Muscle layer of duodenum (tissue), 2 donors: ENCODE results near the gene COPS7B.
"Not testable (repeated sequence)": the region's sequence is repeated elsewhere in the genome, so short reads cannot be mapped to it uniquely, and the experiment has no call there.

Source experiments
- H3K27ac ChIP-seq: one replicate; pipeline ENCODE4 v1.7.0; 2013; ENCODE audit warnings: mild to moderate bottlenecking, low read length
- H3K27me3 ChIP-seq: one replicate; pipeline ENCODE4 v1.7.0; 2013; ENCODE audit warnings: low read depth, mild to moderate bottlenecking, control low read depth, low read length
- H3K36me3 ChIP-seq, 2 donors: one replicate each; pipeline ENCODE4 v1.7.0; 2013; ENCODE audit warnings: low read length in 2 of 2, control low read depth in 1 of 2, mild to moderate bottlenecking in 1 of 2; ENCODE audit not compliant: insufficient read depth in 2 of 2, control insufficient read depth in 1 of 2
- H3K4me1 ChIP-seq, 2 donors: one replicate each; pipeline ENCODE4 v1.7.0; 2013; ENCODE audit warnings: low read length in 2 of 2, mild to moderate bottlenecking in 2 of 2, control low read depth in 1 of 2, moderate library complexity in 1 of 2; ENCODE audit not compliant: insufficient read depth in 2 of 2, control insufficient read depth in 1 of 2
- H3K4me3 ChIP-seq, 2 donors: one replicate each; pipeline ENCODE4 v1.7.0; 2013; ENCODE audit warnings: low read length in 2 of 2, low read depth in 1 of 2, mild to moderate bottlenecking in 1 of 2
- H3K9me3 ChIP-seq, 2 donors: one replicate each; pipeline ENCODE4 v1.7.0; 2013; ENCODE audit warnings: low read length in 2 of 2, control low read depth in 1 of 2, mild to moderate bottlenecking in 1 of 2; ENCODE audit not compliant: control insufficient read depth in 1 of 2
- donor health status: healthy.

Gene COPS7B

DNA sequence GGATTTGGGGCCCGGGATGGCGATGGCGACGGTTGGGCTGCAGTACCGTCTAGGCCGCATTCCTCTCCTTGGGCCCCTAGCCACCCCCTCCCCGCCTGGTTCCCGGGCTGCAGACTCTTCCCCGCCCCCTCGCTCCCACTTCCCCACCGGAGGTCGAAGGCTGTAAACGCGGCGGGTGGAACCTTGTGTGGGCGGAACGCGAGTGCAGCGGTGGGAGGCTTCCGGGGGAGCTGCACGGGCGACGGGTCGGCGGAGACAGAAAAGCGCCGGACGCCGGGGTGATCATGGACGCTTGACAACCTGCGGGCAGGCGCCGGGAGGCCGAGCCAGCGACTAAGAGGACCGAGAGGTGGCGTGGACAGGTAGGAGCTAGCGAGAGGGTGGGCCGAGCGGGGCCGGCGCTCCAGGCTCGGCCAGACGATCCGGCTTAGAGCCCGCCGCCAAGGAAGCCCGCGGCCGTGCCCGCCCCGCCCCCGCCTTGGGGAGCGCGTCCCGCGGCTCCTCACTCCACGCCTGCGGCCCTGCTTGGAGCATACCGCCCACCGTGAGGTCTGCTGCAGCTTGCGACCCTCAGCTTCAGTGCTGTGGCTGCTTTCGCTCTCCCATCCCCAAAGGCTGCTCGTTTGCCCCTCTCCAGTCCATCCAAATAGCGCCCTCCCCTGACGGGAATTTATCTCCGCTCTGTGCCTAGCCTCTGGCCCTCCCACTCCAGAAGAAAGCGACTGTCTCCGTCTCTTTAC, at the start of gene COPS7B:
Gene COPS7B (plus strand): TSS at position 269 of the 740 bp plus-strand sequence. CDS start 2,126 bp downstream, outside the sequence.
- no peaks in the 10 kb centered on the region for H3K27me3 ChIP-seq
- H3K4me1 ChIP-seq: peaks cover 23 to 48% of the 10 kb centered on the region in 2 donors
- peak within 1 kb of the TSS; percentile 48 for H3K27ac ChIP-seq
- peaks cover 12 to 22% of the 10 kb centered on the region in 2 donors for H3K36me3 ChIP-seq
- H3K4me3 ChIP-seq: peak within 1 kb of the TSS; percentile 79 to 91
- no peaks in the 10 kb centered on the region for H3K9me3 ChIP-seq

DNA sequence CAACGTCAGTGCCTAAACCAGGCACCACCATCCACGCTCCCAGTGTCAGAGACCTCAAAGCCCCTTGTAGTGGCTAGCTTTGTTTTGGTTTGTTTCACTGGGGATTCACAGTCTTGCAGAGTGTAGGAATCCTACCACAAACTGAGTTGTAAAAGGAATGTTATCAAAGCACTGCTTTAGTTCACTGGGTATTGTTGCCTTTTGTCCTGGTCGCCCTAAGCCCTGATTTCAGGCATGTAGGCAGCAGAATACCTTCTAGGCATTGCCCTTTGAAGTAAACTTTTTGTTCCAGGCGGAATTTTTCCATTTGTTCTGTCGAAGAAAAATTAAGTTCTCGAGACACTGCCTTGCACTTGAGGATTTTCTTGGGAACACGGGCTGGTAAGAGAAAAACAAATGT, 48.5 kb upstream of the COPS7B start:
- Histone ChIP-seq H3K9me3 (no peaks in the 10 kb centered on the region), H3K4me3 (no peak overlapping the region), H3K27ac (no peak overlapping the region), H3K36me3 (peaks cover 25 to 28% of the 10 kb centered on the region in 2 donors), H3K4me1 (no peaks in the 10 kb centered on the region), H3K27me3 (no peaks in the 10 kb centered on the region)

DNA sequence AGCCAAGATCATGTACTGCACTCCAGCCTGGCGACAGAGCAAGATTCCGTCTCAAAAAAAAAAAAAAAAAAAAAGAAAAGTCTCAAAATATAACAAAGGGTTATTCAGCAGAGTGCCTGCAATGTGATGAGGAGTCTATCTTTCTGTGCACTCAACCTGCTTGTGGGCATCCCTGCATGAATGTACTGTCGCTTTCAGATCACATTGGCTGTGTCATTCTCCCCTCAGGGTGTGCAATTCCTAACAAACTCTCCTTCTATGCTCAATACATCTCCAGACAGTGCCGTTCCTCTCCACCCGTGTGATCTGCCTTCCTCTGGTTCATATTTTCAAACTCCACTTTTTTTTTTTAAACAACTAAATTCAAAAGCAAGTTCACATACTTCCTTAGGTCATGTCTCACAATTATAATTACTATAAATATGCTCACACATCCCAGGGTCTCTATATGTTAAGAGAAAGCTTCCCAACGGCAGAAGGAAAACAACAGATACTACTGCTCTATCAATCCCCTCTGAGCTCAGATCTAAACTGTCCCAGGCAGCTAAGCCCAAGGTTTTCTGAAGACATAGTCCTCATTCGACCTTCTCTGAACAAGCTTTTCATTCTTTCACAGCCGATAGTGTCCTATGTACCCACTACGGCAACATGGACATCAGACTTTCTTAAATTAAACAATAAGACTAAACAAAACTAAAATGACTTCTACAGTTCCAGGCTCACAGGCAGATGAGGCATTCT, 42.7 kb upstream of the COPS7B start:
- peaks cover 0 to 5% of the 10 kb centered on the region in 2 donors for H3K36me3 ChIP-seq
- no peaks in the 10 kb centered on the region for H3K27me3 ChIP-seq
- H3K27ac ChIP-seq: no peak overlapping the region
- H3K4me1 ChIP-seq: no peaks in the 10 kb centered on the region
- H3K4me3 ChIP-seq: no peak overlapping the region
- H3K9me3 ChIP-seq: no peaks in the 10 kb centered on the region

DNA sequence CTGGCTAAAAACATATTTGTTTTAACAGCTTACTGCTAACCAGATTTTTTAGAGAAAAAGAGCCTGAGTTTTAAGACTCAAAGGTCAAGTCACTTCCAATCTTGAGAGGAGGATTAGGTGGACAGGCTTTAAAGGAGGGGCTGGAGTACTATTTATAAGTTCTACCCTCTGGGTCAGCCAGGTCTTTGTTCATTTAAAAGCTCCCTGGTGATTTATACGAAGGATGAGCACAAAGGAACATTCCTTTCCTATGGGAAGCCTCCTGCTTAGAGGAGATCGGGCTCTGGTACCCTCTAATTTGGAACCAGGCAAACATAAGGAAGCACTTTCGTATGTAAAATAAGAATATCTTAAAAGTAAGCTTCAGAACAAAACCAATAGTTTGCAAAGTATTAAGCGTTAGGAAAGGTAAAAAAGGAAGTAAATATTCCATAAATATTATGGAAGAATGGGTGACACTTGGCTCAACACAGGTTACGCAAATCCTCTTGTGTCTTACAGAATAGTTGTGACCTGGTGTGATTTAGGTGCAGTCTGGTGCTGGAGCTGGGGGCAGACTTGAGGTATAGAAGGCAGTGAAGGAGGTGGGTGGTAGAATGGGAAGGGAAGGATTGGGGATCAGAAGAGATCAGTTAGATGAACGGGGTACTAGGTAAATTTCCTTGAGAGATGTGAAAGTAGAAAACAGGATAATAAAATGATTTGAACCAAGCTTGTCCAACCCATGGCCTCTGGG, 40.8 kb upstream of the COPS7B start:
- H3K4me3 ChIP-seq: no peak overlapping the region
- H3K4me1 ChIP-seq: no peaks in the 10 kb centered on the region
- H3K9me3 ChIP-seq: no peaks in the 10 kb centered on the region
- no peaks in the 10 kb centered on the region for H3K36me3 ChIP-seq
- H3K27me3 ChIP-seq: no peaks in the 10 kb centered on the region
- no peak overlapping the region for H3K27ac ChIP-seq

DNA sequence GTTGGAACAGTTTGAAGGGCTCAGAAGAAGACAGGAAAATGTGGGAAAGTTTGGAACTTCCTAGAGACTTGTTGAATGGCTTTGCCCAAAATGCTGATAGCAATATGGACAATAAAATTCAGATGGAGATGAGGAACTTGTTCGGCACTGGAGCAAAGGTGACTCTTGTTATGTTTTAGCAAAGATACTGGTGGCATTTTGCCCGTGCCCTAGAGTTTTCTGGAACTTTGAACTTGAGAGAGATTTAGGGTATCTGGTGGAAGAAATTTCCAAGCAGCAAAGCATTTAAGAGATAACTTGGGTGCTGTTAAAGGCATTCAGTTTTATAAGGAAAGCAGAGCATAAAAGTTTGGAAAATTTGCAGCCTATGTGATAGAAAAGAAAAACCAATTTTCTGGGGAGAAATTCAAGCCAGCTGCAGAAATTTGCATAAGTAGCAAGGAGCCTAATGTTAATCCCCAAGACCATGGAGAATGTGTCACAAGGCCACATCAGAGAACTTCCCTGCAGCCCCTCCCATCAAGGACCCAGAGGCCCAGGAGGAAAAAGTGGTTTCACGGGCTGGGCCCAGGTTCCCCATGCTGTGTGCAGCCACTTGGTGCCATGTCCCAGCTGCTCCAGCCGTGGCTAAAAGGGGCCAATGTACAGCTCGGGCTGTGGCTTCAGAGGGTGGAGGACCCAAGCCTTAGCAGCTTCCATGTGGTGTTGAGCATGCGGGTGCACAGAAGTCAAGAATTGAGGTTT, 37.9 kb upstream of the COPS7B start:
- not testable (repeated sequence) for H3K36me3 ChIP-seq, H3K27ac ChIP-seq, H3K4me1 ChIP-seq, H3K27me3 ChIP-seq, H3K4me3 ChIP-seq, H3K9me3 ChIP-seq

DNA sequence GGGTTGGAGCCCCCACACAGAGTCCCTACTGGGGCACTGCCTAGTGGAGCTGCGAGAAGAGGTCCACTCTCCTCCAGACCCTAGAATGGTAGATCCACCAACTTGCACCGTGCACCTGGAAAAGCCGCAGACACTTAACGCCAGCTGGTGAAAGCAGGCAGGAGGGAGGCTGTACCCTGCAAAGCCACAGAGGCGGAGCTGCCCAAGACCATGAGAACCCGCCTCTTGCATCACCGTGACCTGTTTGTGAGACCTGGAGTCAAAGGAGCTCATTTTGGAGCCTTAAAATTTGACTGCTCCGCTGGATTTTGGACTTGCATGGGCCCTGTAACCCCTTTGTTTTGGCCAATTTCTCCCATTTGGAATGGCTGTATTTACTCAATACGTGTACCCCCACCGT, 37.2 kb upstream of the COPS7B start:
- not testable (repeated sequence) for H3K36me3 ChIP-seq, H3K4me1 ChIP-seq, H3K27ac ChIP-seq, H3K27me3 ChIP-seq, H3K4me3 ChIP-seq, H3K9me3 ChIP-seq

DNA sequence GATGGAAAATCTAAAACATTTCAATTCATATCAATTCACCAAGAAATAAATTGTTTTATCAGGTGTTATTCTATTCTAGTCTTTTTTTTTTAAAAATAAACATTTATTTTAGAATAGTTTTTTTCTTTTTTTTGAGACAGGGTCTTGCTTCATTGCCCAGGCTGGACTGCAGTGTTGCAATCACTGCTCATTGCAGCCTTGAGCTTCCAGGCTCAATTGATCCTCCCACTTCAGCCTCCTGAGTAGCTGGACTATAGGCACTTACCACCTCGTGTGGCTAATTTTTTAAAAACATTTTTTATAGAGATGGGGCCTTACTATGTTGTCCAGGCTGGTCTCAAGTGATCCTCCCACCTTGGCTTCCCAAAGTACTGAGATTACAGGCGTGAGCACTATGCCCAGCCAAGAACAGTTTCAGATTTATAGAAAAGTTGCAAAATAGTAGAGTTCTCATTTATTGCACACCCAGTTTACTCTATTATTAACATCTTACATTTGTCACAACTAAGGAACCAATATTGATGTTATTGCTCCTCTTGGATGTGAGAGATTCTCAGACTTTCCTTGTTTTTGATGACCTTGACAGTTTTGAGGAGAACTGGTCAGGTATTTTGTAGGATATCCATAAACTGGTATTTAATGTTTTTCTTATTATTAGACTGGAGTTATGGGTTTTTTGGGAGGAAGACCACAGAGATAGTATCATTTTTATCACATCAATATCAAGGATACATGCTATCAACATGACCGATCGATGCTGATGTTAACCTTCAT, 35.0 kb upstream of the COPS7B start:
- H3K4me1 ChIP-seq: no peaks in the 10 kb centered on the region
- H3K27me3 ChIP-seq: no peaks in the 10 kb centered on the region
- H3K4me3 ChIP-seq: no peak overlapping the region
- no peaks in the 10 kb centered on the region for H3K36me3 ChIP-seq
- H3K27ac ChIP-seq: no peak overlapping the region
- H3K9me3 ChIP-seq: no peaks in the 10 kb centered on the region

DNA sequence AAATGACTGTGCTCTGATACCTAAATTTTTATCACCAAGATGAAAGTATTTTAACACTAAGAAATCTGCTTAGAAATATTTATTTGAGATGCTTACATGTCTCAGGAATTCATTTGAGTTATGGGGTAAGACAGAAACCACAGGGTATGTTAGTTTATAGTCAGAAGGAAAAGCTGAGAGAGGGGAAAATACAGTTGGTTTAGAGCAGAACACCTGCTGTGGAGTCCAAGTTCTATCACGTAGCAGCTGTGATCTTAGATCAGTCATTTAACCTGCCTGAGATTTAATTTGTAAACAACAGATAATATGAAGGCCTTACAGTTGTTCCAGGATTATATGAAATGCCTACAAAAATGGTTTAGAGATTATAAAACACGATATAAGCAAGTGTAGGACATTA, 34.2 kb upstream of the COPS7B start:
- Histone ChIP-seq H3K4me3 (no peak overlapping the region), H3K9me3 (no peaks in the 10 kb centered on the region), H3K27me3 (no peaks in the 10 kb centered on the region), H3K4me1 (no peaks in the 10 kb centered on the region), H3K27ac (no peak overlapping the region), H3K36me3 (no peaks in the 10 kb centered on the region)

DNA sequence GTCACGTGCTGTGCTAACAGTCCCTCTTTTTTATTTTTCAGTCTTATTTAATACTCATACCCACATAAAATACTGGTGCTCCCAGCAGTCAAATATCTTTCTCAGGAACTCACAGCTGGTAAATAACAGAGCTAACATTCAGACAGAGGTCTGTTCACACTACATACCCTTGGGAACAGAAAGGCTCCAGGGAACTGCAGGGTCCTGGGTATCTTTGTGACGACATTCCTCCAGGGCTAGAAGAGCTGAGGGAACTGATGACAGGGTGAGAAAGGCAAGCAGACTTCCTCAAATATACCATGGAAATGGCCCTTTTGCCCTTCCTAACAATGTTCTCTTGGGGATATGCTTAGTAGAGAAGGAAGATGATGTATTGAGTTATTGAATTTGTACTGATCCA, 24.5 kb upstream of the COPS7B start:
- no peak overlapping the region for H3K27ac ChIP-seq
- H3K27me3 ChIP-seq: no peaks in the 10 kb centered on the region
- no peak overlapping the region for H3K4me3 ChIP-seq
- no peaks in the 10 kb centered on the region for H3K36me3 ChIP-seq
- no peaks in the 10 kb centered on the region for H3K4me1 ChIP-seq
- H3K9me3 ChIP-seq: no peaks in the 10 kb centered on the region

DNA sequence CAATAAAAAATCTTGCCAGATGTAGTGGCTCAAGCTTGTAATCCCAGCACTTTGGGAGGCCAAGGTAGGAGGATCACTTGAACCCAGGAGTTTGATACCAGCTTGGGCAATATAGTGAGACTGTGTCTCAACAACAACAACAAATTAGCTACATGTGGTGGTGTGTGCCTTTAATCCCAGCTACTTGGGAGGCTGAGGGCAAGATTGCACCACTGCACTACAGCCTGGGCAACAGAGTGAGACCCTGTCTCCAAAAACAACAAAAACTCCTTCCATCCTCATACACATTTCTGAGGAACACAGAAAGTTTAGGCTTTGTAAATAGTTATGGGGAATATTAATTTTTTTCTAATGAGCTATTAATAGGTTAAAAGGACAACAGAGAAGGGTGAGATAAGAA, 22.1 kb upstream of the COPS7B start:
- H3K36me3 ChIP-seq: no peaks in the 10 kb centered on the region
- no peaks in the 10 kb centered on the region for H3K4me1 ChIP-seq
- H3K27me3 ChIP-seq: no peaks in the 10 kb centered on the region
- H3K9me3 ChIP-seq: no peaks in the 10 kb centered on the region
- H3K4me3 ChIP-seq: no peak overlapping the region
- H3K27ac ChIP-seq: no peak overlapping the region
